Transverse colon (tissue), 4 donors: ENCODE data around the gene FBLN7. TPM values are rescaled to one million over a fixed set of nuclear protein-coding genes. Genes with fewer than 3 reads are reported as not detected.
"Not testable (repeated sequence)": the region's sequence is repeated elsewhere in the genome, so short reads cannot be mapped to it uniquely, and the experiment has no call there.

Source experiments
- DNase-seq: peaks from one replicate; pipeline ENCODE4 v3.0.0-alpha.2; 2019
- H3K27ac ChIP-seq, 4 donors: fragments of 200-600 bp; sonication (generic); 2 replicates each; pipeline ENCODE4 v1.5.1; 2016 to 2018; ENCODE audit warnings: inconsistent platforms in 4 of 4
- H3K27me3 ChIP-seq: fragments of 200-600 bp; sonication (generic); 2 replicates; pipeline ENCODE4 v1.5.1; 2017; ENCODE audit warnings: inconsistent platforms
- H3K36me3 ChIP-seq, 4 donors: fragments of 200-600 bp; sonication (generic); 2 replicates each; pipeline ENCODE4 v1.5.1; 2017 to 2019; ENCODE audit warnings: inconsistent platforms in 4 of 4
- H3K4me1 ChIP-seq, 4 donors: fragments of 200-600 bp; sonication (generic); 2 replicates each; pipeline ENCODE4 v1.5.1; 2017 to 2020; ENCODE audit warnings: inconsistent platforms in 4 of 4
- H3K4me3 ChIP-seq, 4 donors: fragments of 200-600 bp; sonication (generic); 1 replicate in 1 of 4; 2 replicates in 3 of 4; pipeline versions ENCODE4 v1.5.1 to v1.6.1; 2017 to 2019; ENCODE audit warnings: inconsistent platforms in 4 of 4
- H3K9me3 ChIP-seq, 2 donors: fragments of 200-600 bp; sonication (generic); 2 replicates each; pipeline ENCODE4 v1.5.1; 2017 to 2019; ENCODE audit warnings: inconsistent platforms in 2 of 2
- CTCF ChIP-seq, 5 experiments: fragments of 200-600 bp in 3 of 5; fragments of 450-650 bp in 2 of 5; sonication (generic) in 3 of 5; IDR thresholded peaks; 1 replicate in 2 of 5; 2 replicates in 3 of 5; pipeline ENCODE4 v1.5.1; 2016 to 2017; ENCODE audit warnings: antibody characterized with exemption in 5 of 5, inconsistent platforms in 3 of 5, mild to moderate bottlenecking in 2 of 5, moderate library complexity in 1 of 5
- EP300 ChIP-seq: sonication (generic); formaldehyde crosslinking; IDR thresholded peaks from one replicate; pipeline ENCODE4 v1.6.1; 2017; ENCODE audit warnings: antibody characterized with exemption, low read depth
- POLR2A ChIP-seq: fragments of 450-650 bp; IDR thresholded peaks from one replicate; pipeline ENCODE4 v1.6.1; 2016; ENCODE audit warnings: antibody characterized with exemption, mild to moderate bottlenecking, moderate library complexity
- POLR2AphosphoS5 ChIP-seq, 3 donors: sonication (generic); formaldehyde crosslinking; IDR thresholded peaks; one replicate each; pipeline ENCODE4 v1.6.1; 2016; ENCODE audit warnings: antibody characterized with exemption in 3 of 3
- WGBS, 2 donors: methylation state at CpG; one replicate each; pipeline ENCODE4 v1.1.5; 2018; ENCODE audit warnings: low coverage in 1 of 2; 5-methylcytosine and 5-hydroxymethylcytosine counted together
- in situ Hi-C, 4 donors: fragments of 200-750 bp; cut with MboI; loops; one replicate each; pipeline versions ENCODE4 v1.15.0 to v1.15.1; 2017; ENCODE audit warnings: low sequenced_read_pairs in 3 of 4, low pct_ligation_motif_present in 1 of 4, low pct_unique_long_range_greater_than_20kb in 1 of 4
- intact Hi-C: fragments of 100-400 bp; cut with DNase I; formaldehyde crosslinking; loops from one replicate; pipeline ENCODE4 v1.15.1; 2023; ENCODE audit warnings: low total_unique reads
- total RNA-seq, 4 donors: library from RNA; depleted of rRNA; stranded (reverse); fragments of >200 nt; gene quantifications; one replicate each; pipeline ENCODE4 v1.1.0, GENCODE V29; 2016

The FBLN7 gene
- total RNA-seq, 4 donors from 2014 or later = 1.2 to 2.9 TPM; not detected in 2

GRCh38 chr2:112204411-112204810 is 66.2 kb downstream of the FBLN7 start:
- H3K4me3 ChIP-seq = no peak overlapping the region
- peaks cover 23% of the 10 kb centered on the region in 2 donors for H3K9me3 ChIP-seq
- intact Hi-C loops (no loop called here), in situ Hi-C loops (no loop called here)
- TF ChIP-seq CTCF (IDR thresholded peaks at IDR 0.05) (no peak), POLR2A (no peak), EP300 (no peak), POLR2AphosphoS5 (IDR thresholded peaks at IDR 0.05) (no peak)
- WGBS, 2 donors = 87 to 91% methylated on average over 2 of the region's 2 CpGs
- no peaks in the 10 kb centered on the region for H3K27me3 ChIP-seq
- no peak overlapping the region for H3K27ac ChIP-seq
- H3K36me3 ChIP-seq = no peaks in the 10 kb centered on the region
- no peak for DNase-seq
- no peaks in the 10 kb centered on the region for H3K4me1 ChIP-seq

- H3K27ac ChIP-seq, in situ Hi-C loops, H3K27me3 ChIP-seq, DNase-seq, intact Hi-C loops, H3K4me3 ChIP-seq, H3K36me3 ChIP-seq, H3K4me1 ChIP-seq: not testable (repeated sequence)
- H3K9me3 ChIP-seq = peaks cover 22 to 23% of the 10 kb centered on the region in 2 donors
- 82 to 93% methylated on average over 3 of the region's 3 CpGs for WGBS, 2 donors
These were observed 69.7 kb downstream of the FBLN7 start for GRCh38 chr2:112207905-112208304.

- Histone ChIP-seq H3K27ac (no peak overlapping the region), H3K9me3 (peaks cover 0 to 5% of the 10 kb centered on the region in 2 donors), H3K27me3 (no peaks in the 10 kb centered on the region), H3K36me3 (peaks cover 0 to 15% (median 0%) of the 10 kb centered on the region in 4 donors), H3K4me1 (no peaks in the 10 kb centered on the region), H3K4me3 (no peak overlapping the region)
- WGBS, 2 donors = 95 to 97% methylated on average over 3 of the region's 3 CpGs
- intact Hi-C loops (no loop called here), in situ Hi-C loops (no loop called here)
- DNase-seq = no peak
- no peak for TF ChIP-seq POLR2A
- TF ChIP-seq CTCF (IDR thresholded peaks at IDR 0.05) = no peak
- no peak for TF ChIP-seq EP300
- no peak for TF ChIP-seq POLR2AphosphoS5 (IDR thresholded peaks at IDR 0.05)
These were observed 78.0 kb downstream of the FBLN7 start for GRCh38 chr2:112216167-112216566.

- peaks cover 0 to 5% of the 10 kb centered on the region in 2 donors for H3K9me3 ChIP-seq
- DNase-seq = no peak
- intact Hi-C loops (no loop called here), in situ Hi-C loops (no loop called here)
- no peaks in the 10 kb centered on the region for H3K4me1 ChIP-seq
- peaks cover 0 to 24% (median 0%) of the 10 kb centered on the region in 4 donors for H3K36me3 ChIP-seq
- no peak overlapping the region for H3K4me3 ChIP-seq
- TF ChIP-seq POLR2A (no peak), POLR2AphosphoS5 (IDR thresholded peaks at IDR 0.05) (no peak), CTCF (IDR thresholded peaks at IDR 0.05) (no peak), EP300 (no peak)
- H3K27ac ChIP-seq = no peak overlapping the region
- no peaks in the 10 kb centered on the region for H3K27me3 ChIP-seq
These were observed 79.7 kb downstream of the FBLN7 start for GRCh38 chr2:112217854-112218253.

- in situ Hi-C loops (no loop called here), intact Hi-C loops (no loop called here)
- Histone ChIP-seq H3K27me3 (no peaks in the 10 kb centered on the region), H3K27ac (no peak overlapping the region), H3K4me3 (no peak overlapping the region), H3K36me3 (peaks cover 0 to 10% (median 0%) of the 10 kb centered on the region in 4 donors), H3K9me3 (peaks cover 0 to 5% of the 10 kb centered on the region in 2 donors), H3K4me1 (no peaks in the 10 kb centered on the region)
- TF ChIP-seq CTCF (IDR thresholded peaks at IDR 0.05) (no peak), EP300 (no peak), POLR2A (no peak), POLR2AphosphoS5 (IDR thresholded peaks at IDR 0.05) (no peak)
- no peak for DNase-seq
- 90 to 97% methylated on average over 3 of the region's 3 CpGs for WGBS, 2 donors
These were observed 82.0 kb downstream of the FBLN7 start for GRCh38 chr2:112220186-112220585.
